Measurements from ENCODE around the gene NCOR1.

DNA sequence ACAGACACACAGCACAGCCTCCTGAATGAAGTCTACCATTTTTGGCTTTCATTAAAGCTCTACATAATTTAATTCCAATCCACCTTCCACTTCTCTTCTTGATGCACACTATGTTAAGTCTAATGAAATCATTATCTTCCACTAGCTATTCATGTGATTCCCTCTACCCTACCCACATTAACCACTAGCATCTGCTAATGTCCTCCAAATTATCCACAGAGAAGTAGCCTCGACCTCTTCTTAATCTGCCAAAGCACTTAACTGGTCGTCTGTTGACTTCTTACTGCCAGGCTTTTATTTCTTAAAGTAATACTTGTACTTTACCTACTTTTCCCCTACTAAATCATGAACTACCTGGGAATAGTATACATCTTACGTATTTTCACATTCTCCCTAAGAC lies 91.8 kb downstream of the NCOR1 start:
- TF ChIP-seq, protein P1, sequence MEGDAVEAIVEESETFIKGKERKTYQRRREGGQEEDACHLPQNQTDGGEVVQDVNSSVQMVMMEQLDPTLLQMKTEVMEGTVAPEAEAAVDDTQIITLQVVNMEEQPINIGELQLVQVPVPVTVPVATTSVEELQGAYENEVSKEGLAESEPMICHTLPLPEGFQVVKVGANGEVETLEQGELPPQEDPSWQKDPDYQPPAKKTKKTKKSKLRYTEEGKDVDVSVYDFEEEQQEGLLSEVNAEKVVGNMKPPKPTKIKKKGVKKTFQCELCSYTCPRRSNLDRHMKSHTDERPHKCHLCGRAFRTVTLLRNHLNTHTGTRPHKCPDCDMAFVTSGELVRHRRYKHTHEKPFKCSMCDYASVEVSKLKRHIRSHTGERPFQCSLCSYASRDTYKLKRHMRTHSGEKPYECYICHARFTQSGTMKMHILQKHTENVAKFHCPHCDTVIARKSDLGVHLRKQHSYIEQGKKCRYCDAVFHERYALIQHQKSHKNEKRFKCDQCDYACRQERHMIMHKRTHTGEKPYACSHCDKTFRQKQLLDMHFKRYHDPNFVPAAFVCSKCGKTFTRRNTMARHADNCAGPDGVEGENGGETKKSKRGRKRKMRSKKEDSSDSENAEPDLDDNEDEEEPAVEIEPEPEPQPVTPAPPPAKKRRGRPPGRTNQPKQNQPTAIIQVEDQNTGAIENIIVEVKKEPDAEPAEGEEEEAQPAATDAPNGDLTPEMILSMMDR (IDR thresholded peaks at IDR 0.05), result no peak
- TF ChIP-seq POLR2AphosphoS5 (IDR thresholded peaks at IDR 0.05; ENCODE audit: low read depth, low read length), result no peak
